SK-N-SH treated with all-trans-retinoic acid at 6 μM for 48 hours (cell line): ENCODE data around the gene SHC3.

Source experiments
- ATAC-seq: fragments of 200-7000 bp; cut with Tn5 transposase; 3 replicates; pipeline ENCODE4 v1.9.1; 2020; ENCODE audit warnings: mild to moderate bottlenecking, moderate library complexity
- ARNTL ChIP-seq: fragments of 450-650 bp; formaldehyde crosslinking; IDR thresholded peaks from 2 replicates; pipeline ENCODE4 v1.5.0; 2020; ENCODE audit warnings: low read depth, mild to moderate bottlenecking, moderate library complexity, borderline replicate concordance
- BACH2 ChIP-seq: fragments of 250-450 bp; sonication (Bioruptor Pico); IDR thresholded peaks from 2 replicates; pipeline ENCODE4 v1.9.0; 2021; ENCODE audit warnings: mild to moderate bottlenecking, borderline replicate concordance
- CREB5 ChIP-seq: fragments of 250-450 bp; sonication (Bioruptor Pico); IDR thresholded peaks from 2 replicates; pipeline ENCODE4 v1.5.1; 2020; ENCODE audit warnings: low read depth, mild to moderate bottlenecking, moderate library complexity
- CSDC2 ChIP-seq: fragments of 250-450 bp; sonication (Bioruptor Pico); IDR thresholded peaks from 2 replicates; pipeline ENCODE4 v1.5.0; 2020; ENCODE audit warnings: mild to moderate bottlenecking, moderate library complexity
- CSRNP3 ChIP-seq: fragments of 250-450 bp; sonication (Bioruptor Pico); IDR thresholded peaks from 2 replicates; pipeline ENCODE4 v1.5.1; 2021; ENCODE audit warnings: mild to moderate bottlenecking, moderate library complexity
- ESRRG ChIP-seq: fragments of 250-450 bp; sonication (Bioruptor Pico); IDR thresholded peaks from 2 replicates; pipeline ENCODE4 v1.6.1; 2021; ENCODE audit warnings: mild to moderate bottlenecking
- GLIS3 ChIP-seq: fragments of 250-450 bp; sonication (Bioruptor Pico); IDR thresholded peaks from 2 replicates; pipeline ENCODE4 v1.5.0; 2020; ENCODE audit warnings: mild to moderate bottlenecking, moderate library complexity
- ISL1 ChIP-seq: fragments of 250-450 bp; sonication (Bioruptor Pico); IDR thresholded peaks from 2 replicates; pipeline ENCODE4 v2.1.2; 2022; ENCODE audit warnings: mild to moderate bottlenecking, moderate library complexity
- OSR1 ChIP-seq: fragments of 250-450 bp; sonication (Bioruptor Pico); IDR thresholded peaks from 2 replicates; pipeline ENCODE4 v1.8.0; 2022; ENCODE audit warnings: moderate library complexity, mild to moderate bottlenecking, inconsistent platforms
- PATZ1 ChIP-seq: fragments of 250-450 bp; sonication (Bioruptor Pico); IDR thresholded peaks from 2 replicates; pipeline ENCODE4 v1.8.0; 2020; ENCODE audit warnings: mild to moderate bottlenecking, moderate library complexity, borderline replicate concordance
- POU6F1 ChIP-seq: fragments of 250-450 bp; sonication (Bioruptor Pico); IDR thresholded peaks from 2 replicates; pipeline ENCODE4 v1.8.0; 2021; ENCODE audit warnings: low read depth, mild to moderate bottlenecking, moderate library complexity, borderline replicate concordance
- PPARA ChIP-seq: fragments of 250-450 bp; sonication (Bioruptor Pico); IDR thresholded peaks from 2 replicates; pipeline ENCODE4 v1.5.0; 2020; ENCODE audit warnings: mild to moderate bottlenecking, borderline replicate concordance
- RARB ChIP-seq: fragments of 250-450 bp; sonication (Bioruptor Pico); IDR thresholded peaks from 2 replicates; pipeline ENCODE4 v1.8.0; 2021; ENCODE audit warnings: mild to moderate bottlenecking, moderate library complexity
- SNAI2 ChIP-seq: fragments of 250-450 bp; sonication (Bioruptor Pico); IDR thresholded peaks from 2 replicates; pipeline ENCODE4 v1.5.0; 2020; ENCODE audit warnings: mild to moderate bottlenecking, moderate library complexity
- TOX ChIP-seq: fragments of 250-450 bp; sonication (Bioruptor Pico); IDR thresholded peaks from 2 replicates; pipeline ENCODE4 v1.8.0; 2021; ENCODE audit warnings: mild to moderate bottlenecking, moderate library complexity, borderline replicate concordance
- TSHZ2 ChIP-seq: fragments of 250-450 bp; sonication (Bioruptor Pico); IDR thresholded peaks from 2 replicates; pipeline ENCODE4 v1.5.0; 2020; ENCODE audit warnings: mild to moderate bottlenecking, moderate library complexity
- ZFP3 ChIP-seq: fragments of 250-450 bp; sonication (Bioruptor Pico); IDR thresholded peaks from 2 replicates; pipeline ENCODE4 v1.5.0; 2020; ENCODE audit warnings: mild to moderate bottlenecking, moderate library complexity
- ZFP30 ChIP-seq: fragments of 450-650 bp; formaldehyde crosslinking; IDR thresholded peaks from 2 replicates; pipeline ENCODE4 v1.5.0; 2022; ENCODE audit warnings: mild to moderate bottlenecking, moderate library complexity
- ZNF565 ChIP-seq: fragments of 450-650 bp; formaldehyde crosslinking; conservative IDR thresholded peaks from 2 replicates; pipeline ENCODE4 v1.5.0; 2020; ENCODE audit warnings: low read depth, mild to moderate bottlenecking, moderate library complexity
- ZNF70 ChIP-seq: fragments of 450-650 bp; formaldehyde crosslinking; IDR thresholded peaks from 2 replicates; pipeline ENCODE4 v1.5.0; 2020; ENCODE audit warnings: mild to moderate bottlenecking, moderate library complexity
- ZNF8 ChIP-seq: fragments of 450-650 bp; formaldehyde crosslinking; IDR thresholded peaks from 2 replicates; pipeline ENCODE4 v1.5.0; 2020; ENCODE audit warnings: mild to moderate bottlenecking, moderate library complexity

Gene SHC3

GRCh38 chr9:89115426-89115825 lies 63.2 kb downstream of the SHC3 start:
- TF ChIP-seq ZNF70 (CRISPR knock-in tag) (no peak), TSHZ2 (CRISPR knock-in tag) (no peak), ZFP3 (CRISPR knock-in tag) (no peak), PATZ1 (CRISPR knock-in tag) (no peak), CSDC2 (CRISPR knock-in tag) (no peak), RARB (CRISPR knock-in tag) (no peak), ESRRG (no peak), ZNF565 (CRISPR knock-in tag) (no peak), TOX (CRISPR knock-in tag) (no peak), ISL1 (no peak), SNAI2 (no peak), CSRNP3 (CRISPR knock-in tag) (no peak), OSR1 (CRISPR knock-in tag) (no peak), ZFP30 (CRISPR knock-in tag) (no peak), PPARA (CRISPR knock-in tag) (no peak)
- ATAC-seq, result no peak

GRCh38 chr9:89114741-89115140 lies 63.9 kb downstream of the SHC3 start:
- TF ChIP-seq TSHZ2 (CRISPR knock-in tag) (no peak), ZNF565 (CRISPR knock-in tag) (no peak), ISL1 (no peak), OSR1 (CRISPR knock-in tag) (no peak), ZNF8 (CRISPR knock-in tag) (no peak), CREB5 (CRISPR knock-in tag) (no peak), GLIS3 (CRISPR knock-in tag) (no peak), ZFP30 (CRISPR knock-in tag) (no peak), ARNTL (no peak), RARB (CRISPR knock-in tag) (no peak), BACH2 (CRISPR knock-in tag) (no peak), POU6F1 (CRISPR knock-in tag) (no peak), ZNF70 (CRISPR knock-in tag) (no peak), PPARA (CRISPR knock-in tag) (no peak)

More at GRCh38 chr9:89114741-89115140, 63.9 kb downstream of the SHC3 start:
- ATAC-seq, result no peak
